GM23338 (cell line): ENCODE measurements around the gene RLF. TPM values are rescaled to one million over a fixed set of nuclear protein-coding genes. Genes with fewer than 3 reads are reported as not detected.

Experiments used
- ATAC-seq: fragments of 200-7000 bp; cut with Tn5 transposase; 3 replicates; pipeline ENCODE4 v1.9.1; 2020
- DNase-seq: peaks from one replicate; pipeline ENCODE4 v3.0.0-alpha.2; 2015; ENCODE audit warnings: low spot score
- H2AFZ ChIP-seq: fragments of 200-600 bp; sonication (generic); 2 replicates; pipeline ENCODE4 v1.8.0; 2016; ENCODE audit warnings: antibody characterized with exemption, mild to moderate bottlenecking, moderate library complexity
- H3F3A ChIP-seq: fragments of 200-600 bp; sonication (generic); replicated peaks from 2 replicates; pipeline ENCODE4 v1.8.0; 2017; ENCODE audit warnings: antibody characterized with exemption, mixed run types, low read depth
- H3K27ac ChIP-seq: fragments of 200-600 bp; sonication (generic); 2 replicates; pipeline ENCODE4 v1.6.1; 2016; ENCODE audit warnings: low read depth
- H3K27me3 ChIP-seq: fragments of 200-600 bp; sonication (generic); 2 replicates; pipeline ENCODE4 v1.8.0; 2016; ENCODE audit warnings: mild to moderate bottlenecking, mixed run types, moderate library complexity; ENCODE audit not compliant: insufficient read depth
- H3K36me3 ChIP-seq: fragments of 200-600 bp; sonication (generic); 2 replicates; pipeline ENCODE4 v1.8.0; 2016; ENCODE audit warnings: mild to moderate bottlenecking; ENCODE audit not compliant: insufficient read depth
- H3K4me1 ChIP-seq: fragments of 200-600 bp; sonication (generic); 2 replicates; pipeline ENCODE4 v1.8.0; 2016; ENCODE audit warnings: mild to moderate bottlenecking, moderate library complexity; ENCODE audit not compliant: insufficient read depth
- H3K4me2 ChIP-seq: fragments of 200-600 bp; sonication (generic); 2 replicates; pipeline ENCODE4 v1.7.1; 2017; ENCODE audit warnings: mixed run types
- H3K4me3 ChIP-seq: fragments of 200-600 bp; sonication (generic); 2 replicates; pipeline ENCODE4 v1.6.1; 2016; ENCODE audit warnings: mixed run types
- H3K79me2 ChIP-seq: fragments of 200-600 bp; sonication (generic); replicated peaks from 2 replicates; pipeline ENCODE4 v1.8.0; 2017; ENCODE audit warnings: mild to moderate bottlenecking; ENCODE audit not compliant: insufficient read depth
- H3K9me2 ChIP-seq: fragments of 200-600 bp; sonication (generic); 2 replicates; pipeline ENCODE4 v1.8.0; 2017; ENCODE audit not compliant: insufficient read depth
- H4K20me1 ChIP-seq: fragments of 200-600 bp; sonication (generic); replicated peaks from 2 replicates; pipeline ENCODE4 v1.8.0; 2017; ENCODE audit warnings: mild to moderate bottlenecking; ENCODE audit not compliant: insufficient read depth
- H3K27ac Mint-ChIP-seq: 2 replicates; pipeline ENCODE4 v1.8.0; 2020; ENCODE audit warnings: inconsistent platforms, mild to moderate bottlenecking, moderate library complexity, mixed read lengths
- H3K27me3 Mint-ChIP-seq: 3 replicates; pipeline ENCODE4 v1.8.0; 2022; ENCODE audit warnings: low read depth, mild to moderate bottlenecking, moderate library complexity, mixed read lengths, inconsistent platforms; ENCODE audit not compliant: insufficient read depth, poor library complexity
- H3K36me3 Mint-ChIP-seq: 3 replicates; pipeline ENCODE4 v1.8.0; 2021; ENCODE audit warnings: low read depth, mild to moderate bottlenecking, inconsistent platforms, moderate library complexity, mixed read lengths
- H3K4me1 Mint-ChIP-seq: 3 replicates; pipeline ENCODE4 v1.8.0; 2020; ENCODE audit warnings: mild to moderate bottlenecking, inconsistent platforms, mixed read lengths
- H3K4me3 Mint-ChIP-seq: 3 replicates; pipeline ENCODE4 v1.8.0; 2021; ENCODE audit warnings: moderate library complexity, mild to moderate bottlenecking, inconsistent platforms, mixed read lengths
- H3K9me3 Mint-ChIP-seq: 3 replicates; pipeline ENCODE4 v1.8.0; 2020; ENCODE audit warnings: moderate library complexity, mild to moderate bottlenecking, inconsistent platforms, mixed read lengths
- CREB1 ChIP-seq: fragments of 250-450 bp; sonication (Bioruptor Pico); IDR thresholded peaks from 2 replicates; pipeline ENCODE4 v1.5.0; 2020; ENCODE audit warnings: low read depth, mild to moderate bottlenecking, moderate library complexity
- NANOG ChIP-seq: IDR thresholded peaks from 2 replicates; pipeline ENCODE4 v1.6.1; 2016; ENCODE audit warnings: antibody characterized with exemption, borderline replicate concordance
- POLR2AphosphoS5 ChIP-seq: IDR thresholded peaks from 2 replicates; pipeline ENCODE4 v1.6.1; 2016; ENCODE audit warnings: antibody characterized with exemption, low read depth
- ZNF462 ChIP-seq: fragments of 250-450 bp; sonication (Bioruptor Pico); IDR thresholded peaks from 2 replicates; pipeline ENCODE4 v1.5.0; 2020; ENCODE audit warnings: mild to moderate bottlenecking, moderate library complexity
- polyA plus RNA-seq: library from polyadenylated mRNA; unstranded; fragments of >200 nt; fragmentation: Nextera tagmentation; extraction: Ambion mirVana; gene quantifications from 2 replicates; pipeline ENCODE4 v1.2.1, GENCODE V29; 2016
- total RNA-seq: library from RNA; depleted of rRNA; stranded (reverse); fragments of >200 nt; shearing (Covaris generic); gene quantifications from 2 replicates; pipeline ENCODE4 v1.2.3, GENCODE V29; 2014
- TF ChIP-seq, protein P1 (sequence below), 2 experiments: fragments of 200-600 bp in 1 of 2; sonication (generic) in 1 of 2; conservative IDR thresholded peaks; 2 replicates each; pipeline versions ENCODE4 v1.5.1 to v1.6.1; 2016 to 2017; ENCODE audit warnings: antibody characterized with exemption in 2 of 2, low read depth in 2 of 2, mild to moderate bottlenecking in 2 of 2, moderate library complexity in 1 of 2

The RLF gene
- total and polyA plus RNA-seq, 2 experiments from 2014 or later, result 6.6 to 21.1 TPM

GRCh38 chr1:40255231-40255630, 94.0 kb downstream of the RLF start:
- no peaks in the 10 kb centered on the region for H3K9me3 Mint-ChIP-seq
- Histone ChIP-seq H3K36me3 (peaks cover under 1% of the 10 kb centered on the region; the same call in 1 of the 2 replicates), H2AFZ (no peak overlapping the region), H3F3A (no peaks in the 10 kb centered on the region; the same call in 1 of the 2 replicates), H3K27ac (no peak overlapping the region), H3K27me3 (no peaks in the 10 kb centered on the region), H4K20me1 (0 out of 2 replicates have a peak, but pooled peaks cover under 1% of the 10 kb centered on the region), H3K4me2 (no peak overlapping the region), H3K4me1 (peaks cover 8% of the 10 kb centered on the region; the same call in 1 of the 2 replicates), H3K79me2 (peaks cover 31% of the 10 kb centered on the region), H3K4me3 (no peak overlapping the region), H3K9me2 (no peaks in the 10 kb centered on the region)
- peaks cover 7% of the 10 kb centered on the region for H3K27me3 Mint-ChIP-seq
- no peak for ATAC-seq
- H3K27ac Mint-ChIP-seq, result no peak overlapping the region
- DNase-seq, result no peak
- no peak overlapping the region; the same call in 2 of the 3 replicates for H3K4me3 Mint-ChIP-seq
- peaks cover 2% of the 10 kb centered on the region; the same call in 2 of the 3 replicates for H3K36me3 Mint-ChIP-seq
- H3K4me1 Mint-ChIP-seq, result peaks cover 4% of the 10 kb centered on the region; the same call in 1 of the 3 replicates
- TF ChIP-seq CREB1 (CRISPR knock-in tag) (no peak), POLR2AphosphoS5 (no peak), ZNF462 (CRISPR knock-in tag) (no peak), NANOG (no peak)
- TF ChIP-seq, protein P1, sequence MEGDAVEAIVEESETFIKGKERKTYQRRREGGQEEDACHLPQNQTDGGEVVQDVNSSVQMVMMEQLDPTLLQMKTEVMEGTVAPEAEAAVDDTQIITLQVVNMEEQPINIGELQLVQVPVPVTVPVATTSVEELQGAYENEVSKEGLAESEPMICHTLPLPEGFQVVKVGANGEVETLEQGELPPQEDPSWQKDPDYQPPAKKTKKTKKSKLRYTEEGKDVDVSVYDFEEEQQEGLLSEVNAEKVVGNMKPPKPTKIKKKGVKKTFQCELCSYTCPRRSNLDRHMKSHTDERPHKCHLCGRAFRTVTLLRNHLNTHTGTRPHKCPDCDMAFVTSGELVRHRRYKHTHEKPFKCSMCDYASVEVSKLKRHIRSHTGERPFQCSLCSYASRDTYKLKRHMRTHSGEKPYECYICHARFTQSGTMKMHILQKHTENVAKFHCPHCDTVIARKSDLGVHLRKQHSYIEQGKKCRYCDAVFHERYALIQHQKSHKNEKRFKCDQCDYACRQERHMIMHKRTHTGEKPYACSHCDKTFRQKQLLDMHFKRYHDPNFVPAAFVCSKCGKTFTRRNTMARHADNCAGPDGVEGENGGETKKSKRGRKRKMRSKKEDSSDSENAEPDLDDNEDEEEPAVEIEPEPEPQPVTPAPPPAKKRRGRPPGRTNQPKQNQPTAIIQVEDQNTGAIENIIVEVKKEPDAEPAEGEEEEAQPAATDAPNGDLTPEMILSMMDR (conservative IDR thresholded peaks at IDR 0.05; ENCODE audit: low read depth in 2 of 2), result no peak
